Measurements from ENCODE around the gene RIPK4.

RIPK4 gene

GRCh38 chr21:41766883-41767605, at the start of gene RIPK4:
TSS of gene RIPK4 (minus strand) at chr21:41767052. CDS start at chr21:41767041, 11 bp downstream.
- H3K27me3 Mint-ChIP-seq = peaks cover 27% of the 10 kb centered on the region
- H3K36me3 Mint-ChIP-seq = no peaks in the 10 kb centered on the region
- peak within 1 kb of the TSS; percentile 59 for H3K27ac Mint-ChIP-seq
- H3K9me3 Mint-ChIP-seq (ENCODE audit: low read depth) = no peaks in the 10 kb centered on the region
- H3K4me3 Mint-ChIP-seq = peak within 1 kb of the TSS; percentile 88
- H3K4me1 Mint-ChIP-seq (ENCODE audit: low read depth) = peaks cover 33% of the 10 kb centered on the region

GRCh38 chr21:41815652-41816582, 49.1 kb upstream of the RIPK4 start:
- Mint-ChIP-seq H3K4me1 (ENCODE audit: low read depth) (peaks cover 6% of the 10 kb centered on the region), H3K27ac (no peak overlapping the region), H3K27me3 (no peaks in the 10 kb centered on the region), H3K9me3 (ENCODE audit: low read depth) (no peaks in the 10 kb centered on the region), H3K4me3 (no peak overlapping the region), H3K36me3 (peaks cover 4% of the 10 kb centered on the region)

GRCh38 chr21:41813226-41813625, 46.4 kb upstream of the RIPK4 start:
- Mint-ChIP-seq H3K9me3 (ENCODE audit: low read depth) (no peaks in the 10 kb centered on the region), H3K27ac (no peak overlapping the region), H3K36me3 (peaks cover 5% of the 10 kb centered on the region), H3K4me3 (no peak overlapping the region), H3K4me1 (ENCODE audit: low read depth) (peaks cover 6% of the 10 kb centered on the region), H3K27me3 (no peaks in the 10 kb centered on the region)

- Mint-ChIP-seq H3K4me1 (ENCODE audit: low read depth) (peaks cover 6% of the 10 kb centered on the region), H3K27me3 (no peaks in the 10 kb centered on the region), H3K27ac (no peak overlapping the region), H3K36me3 (peaks cover 7% of the 10 kb centered on the region), H3K4me3 (no peak overlapping the region), H3K9me3 (ENCODE audit: low read depth) (no peaks in the 10 kb centered on the region)
Observed at GRCh38 chr21:41812679-41813078, 45.8 kb upstream of the RIPK4 start.

GRCh38 chr21:41810597-41810932, 43.7 kb upstream of the RIPK4 start:
- Mint-ChIP-seq H3K36me3 (peaks cover 14% of the 10 kb centered on the region), H3K27ac (no peak overlapping the region), H3K4me3 (no peak overlapping the region), H3K9me3 (ENCODE audit: low read depth) (no peaks in the 10 kb centered on the region), H3K4me1 (ENCODE audit: low read depth) (peaks cover under 1% of the 10 kb centered on the region), H3K27me3 (no peaks in the 10 kb centered on the region)

- H3K36me3 Mint-ChIP-seq = peaks cover 14% of the 10 kb centered on the region
Observed at GRCh38 chr21:41809891-41810596, 43.2 kb upstream of the RIPK4 start.

GRCh38 chr21:41808846-41809245, 42.0 kb upstream of the RIPK4 start:
- Mint-ChIP-seq H3K27me3 (no peaks in the 10 kb centered on the region), H3K36me3 (peaks cover 14% of the 10 kb centered on the region), H3K4me1 (ENCODE audit: low read depth) (peaks cover 2% of the 10 kb centered on the region), H3K4me3 (no peak overlapping the region), H3K9me3 (ENCODE audit: low read depth) (no peaks in the 10 kb centered on the region), H3K27ac (no peak overlapping the region)

More at GRCh38 chr21:41809891-41810596, 43.2 kb upstream of the RIPK4 start:
- Mint-ChIP-seq H3K4me3 (no peak overlapping the region), H3K4me1 (ENCODE audit: low read depth) (peaks cover 2% of the 10 kb centered on the region), H3K27ac (no peak overlapping the region), H3K27me3 (no peaks in the 10 kb centered on the region), H3K9me3 (ENCODE audit: low read depth) (no peaks in the 10 kb centered on the region)

GRCh38 chr21:41808094-41808493, 41.2 kb upstream of the RIPK4 start:
- Mint-ChIP-seq H3K4me1 (ENCODE audit: low read depth) (peaks cover 2% of the 10 kb centered on the region), H3K27me3 (no peaks in the 10 kb centered on the region), H3K9me3 (ENCODE audit: low read depth) (no peaks in the 10 kb centered on the region), H3K4me3 (no peak overlapping the region), H3K36me3 (peaks cover 14% of the 10 kb centered on the region), H3K27ac (no peak overlapping the region)

GRCh38 chr21:41806773-41807172, 39.9 kb upstream of the RIPK4 start:
- no peaks in the 10 kb centered on the region for H3K9me3 Mint-ChIP-seq (ENCODE audit: low read depth)
- H3K27me3 Mint-ChIP-seq = no peaks in the 10 kb centered on the region
- peaks cover 2% of the 10 kb centered on the region for H3K4me1 Mint-ChIP-seq (ENCODE audit: low read depth)
- H3K27ac Mint-ChIP-seq = no peak overlapping the region
- peaks cover 17% of the 10 kb centered on the region for H3K36me3 Mint-ChIP-seq
- no peak overlapping the region for H3K4me3 Mint-ChIP-seq

GRCh38 chr21:41805643-41806042, 38.8 kb upstream of the RIPK4 start:
- peaks cover 2% of the 10 kb centered on the region for H3K4me1 Mint-ChIP-seq (ENCODE audit: low read depth)
- peaks cover 12% of the 10 kb centered on the region for H3K36me3 Mint-ChIP-seq
- H3K4me3 Mint-ChIP-seq = no peak overlapping the region
- no peaks in the 10 kb centered on the region for H3K9me3 Mint-ChIP-seq (ENCODE audit: low read depth)
- no peak overlapping the region for H3K27ac Mint-ChIP-seq
- no peaks in the 10 kb centered on the region for H3K27me3 Mint-ChIP-seq

GRCh38 chr21:41805038-41805437, 38.2 kb upstream of the RIPK4 start:
- Mint-ChIP-seq H3K36me3 (peaks cover 11% of the 10 kb centered on the region), H3K27me3 (no peaks in the 10 kb centered on the region), H3K9me3 (ENCODE audit: low read depth) (no peaks in the 10 kb centered on the region), H3K4me3 (no peak overlapping the region), H3K4me1 (ENCODE audit: low read depth) (peaks cover 2% of the 10 kb centered on the region), H3K27ac (no peak overlapping the region)

- H3K27ac Mint-ChIP-seq = no peak overlapping the region
- H3K36me3 Mint-ChIP-seq = peaks cover 11% of the 10 kb centered on the region
- peaks cover 2% of the 10 kb centered on the region for H3K4me1 Mint-ChIP-seq (ENCODE audit: low read depth)
- no peaks in the 10 kb centered on the region for H3K27me3 Mint-ChIP-seq
- no peak overlapping the region for H3K4me3 Mint-ChIP-seq
- no peaks in the 10 kb centered on the region for H3K9me3 Mint-ChIP-seq (ENCODE audit: low read depth)
Observed at GRCh38 chr21:41804381-41804780, 37.5 kb upstream of the RIPK4 start.

- Mint-ChIP-seq H3K4me1 (ENCODE audit: low read depth) (peaks cover 2% of the 10 kb centered on the region), H3K36me3 (peaks cover 11% of the 10 kb centered on the region), H3K4me3 (no peak overlapping the region), H3K9me3 (ENCODE audit: low read depth) (no peaks in the 10 kb centered on the region), H3K27ac (no peak overlapping the region), H3K27me3 (no peaks in the 10 kb centered on the region)
Observed at GRCh38 chr21:41803316-41803715, 36.5 kb upstream of the RIPK4 start.

- Mint-ChIP-seq H3K36me3 (peaks cover 11% of the 10 kb centered on the region), H3K4me3 (no peak overlapping the region), H3K27me3 (no peaks in the 10 kb centered on the region), H3K27ac (no peak overlapping the region), H3K9me3 (ENCODE audit: low read depth) (no peaks in the 10 kb centered on the region), H3K4me1 (ENCODE audit: low read depth) (peaks cover 2% of the 10 kb centered on the region)
Observed at GRCh38 chr21:41802684-41803083, 35.8 kb upstream of the RIPK4 start.

GRCh38 chr21:41802198-41802584, 35.3 kb upstream of the RIPK4 start:
- Mint-ChIP-seq H3K27me3 (no peaks in the 10 kb centered on the region), H3K4me1 (ENCODE audit: low read depth) (peaks cover 2% of the 10 kb centered on the region), H3K36me3 (peaks cover 7% of the 10 kb centered on the region), H3K27ac (no peak overlapping the region), H3K9me3 (ENCODE audit: low read depth) (no peaks in the 10 kb centered on the region), H3K4me3 (no peak overlapping the region)

All from activated naive CD8-positive, alpha-beta T cell (primary cell).